Epithelial cell of proximal tubule (primary cell): ENCODE data around the gene MARCHF3. TPM values are rescaled to one million over a fixed set of nuclear protein-coding genes. Genes with fewer than 3 reads are reported as not detected.
A peak's percentile ranks its signal among the peaks of the same experiment; 100 is the strongest.

Source experiments
- DNase-seq: peaks from one replicate; pipeline ENCODE4 v3.0.0-alpha.2; 2011; ENCODE audit warnings: low read depth
- H3K4me3 ChIP-seq: 2 replicates; pipeline ENCODE4 v1.5.1; 2011; ENCODE audit warnings: low read depth, mild to moderate bottlenecking, low read length
- total RNA-seq: library from RNA; depleted of rRNA; stranded (reverse); fragments of >200 nt; gene quantifications from 2 replicates; pipeline ENCODE4 v1.2.3, GENCODE V29; 2015
- TF ChIP-seq, protein P1 (sequence below): conservative IDR thresholded peaks from 2 replicates; pipeline ENCODE4 v1.5.1; 2012; ENCODE audit warnings: low read depth, mild to moderate bottlenecking, low read length

MARCHF3 gene
- total RNA-seq, 1 donor from 2014 or later, result 5.0 TPM

DNA sequence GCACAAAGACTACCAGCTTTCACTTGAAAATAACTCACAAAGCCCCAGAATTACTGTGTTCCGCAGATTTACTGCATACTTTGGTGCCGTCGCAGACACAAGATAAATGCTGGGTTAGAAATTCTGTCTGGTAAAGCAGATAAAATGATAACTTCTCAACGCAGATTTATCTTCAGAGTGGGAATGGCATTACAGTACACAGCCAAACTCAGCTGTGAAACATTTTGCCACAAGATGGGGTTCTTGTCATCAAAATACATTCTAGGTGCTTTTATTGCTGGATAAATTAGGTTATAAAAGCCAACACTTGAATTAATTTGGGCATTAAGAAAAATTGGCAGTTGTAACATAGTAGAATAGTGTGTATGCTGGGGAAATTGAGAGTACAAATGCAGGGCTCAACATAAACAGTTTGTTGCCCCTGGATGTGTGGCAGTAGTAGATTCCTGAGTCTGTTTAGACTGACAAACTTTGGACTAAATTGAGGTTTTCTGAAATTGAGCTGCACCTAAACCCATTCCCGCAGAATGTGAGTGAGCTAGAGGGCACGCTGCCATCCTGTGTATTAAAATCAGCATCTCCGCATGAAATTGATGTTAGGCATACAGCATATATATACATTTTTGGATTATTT is 192.3 kb downstream of the MARCHF3 start:
- no peak overlapping the region for H3K4me3 ChIP-seq
- no peak for DNase-seq
- TF ChIP-seq, protein P1, sequence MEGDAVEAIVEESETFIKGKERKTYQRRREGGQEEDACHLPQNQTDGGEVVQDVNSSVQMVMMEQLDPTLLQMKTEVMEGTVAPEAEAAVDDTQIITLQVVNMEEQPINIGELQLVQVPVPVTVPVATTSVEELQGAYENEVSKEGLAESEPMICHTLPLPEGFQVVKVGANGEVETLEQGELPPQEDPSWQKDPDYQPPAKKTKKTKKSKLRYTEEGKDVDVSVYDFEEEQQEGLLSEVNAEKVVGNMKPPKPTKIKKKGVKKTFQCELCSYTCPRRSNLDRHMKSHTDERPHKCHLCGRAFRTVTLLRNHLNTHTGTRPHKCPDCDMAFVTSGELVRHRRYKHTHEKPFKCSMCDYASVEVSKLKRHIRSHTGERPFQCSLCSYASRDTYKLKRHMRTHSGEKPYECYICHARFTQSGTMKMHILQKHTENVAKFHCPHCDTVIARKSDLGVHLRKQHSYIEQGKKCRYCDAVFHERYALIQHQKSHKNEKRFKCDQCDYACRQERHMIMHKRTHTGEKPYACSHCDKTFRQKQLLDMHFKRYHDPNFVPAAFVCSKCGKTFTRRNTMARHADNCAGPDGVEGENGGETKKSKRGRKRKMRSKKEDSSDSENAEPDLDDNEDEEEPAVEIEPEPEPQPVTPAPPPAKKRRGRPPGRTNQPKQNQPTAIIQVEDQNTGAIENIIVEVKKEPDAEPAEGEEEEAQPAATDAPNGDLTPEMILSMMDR, result peak; percentile 49

DNA sequence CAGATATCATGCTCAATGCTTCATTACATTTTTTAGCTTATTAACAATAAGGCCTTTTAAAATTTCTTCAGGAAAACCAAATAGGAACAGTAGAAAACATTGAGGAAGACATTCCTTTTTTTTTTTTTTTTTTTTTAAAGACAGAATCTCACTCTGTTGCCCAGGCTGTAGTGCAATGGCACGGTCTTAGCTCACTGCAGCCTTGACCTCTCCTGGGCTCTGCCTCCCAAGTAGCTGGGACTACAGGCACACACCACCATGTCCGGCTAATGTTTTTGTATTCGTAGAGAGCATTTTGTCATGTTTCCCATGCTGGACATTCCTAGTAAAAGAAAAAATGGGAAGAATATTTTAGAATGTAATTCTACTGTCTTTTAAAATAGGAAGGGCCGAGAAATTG is 193.1 kb downstream of the MARCHF3 start:
- H3K4me3 ChIP-seq, result no peak overlapping the region
- no peak for DNase-seq
- TF ChIP-seq, protein P1, result no peak

DNA sequence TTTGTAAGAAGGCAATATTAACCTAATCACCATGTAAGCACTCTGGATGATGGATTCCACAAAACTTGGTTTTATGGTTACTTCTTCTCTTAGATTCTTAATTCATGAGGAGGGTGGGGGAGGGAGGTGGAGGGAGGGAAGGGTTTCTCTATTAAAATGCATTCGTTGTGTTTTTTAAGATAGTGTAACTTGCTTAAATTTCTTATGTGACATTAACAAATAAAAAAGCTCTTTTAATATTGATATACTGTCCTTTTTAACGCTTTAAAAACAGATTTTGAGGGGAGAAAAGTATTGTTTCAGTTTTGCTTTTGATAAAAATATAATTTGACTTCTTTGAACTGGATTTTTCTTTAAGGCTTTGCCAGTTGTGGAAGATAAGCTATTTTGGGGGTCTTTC is 193.6 kb downstream of the MARCHF3 start:
- H3K4me3 ChIP-seq, result no peak overlapping the region
- TF ChIP-seq, protein P1, result no peak
- no peak for DNase-seq

DNA sequence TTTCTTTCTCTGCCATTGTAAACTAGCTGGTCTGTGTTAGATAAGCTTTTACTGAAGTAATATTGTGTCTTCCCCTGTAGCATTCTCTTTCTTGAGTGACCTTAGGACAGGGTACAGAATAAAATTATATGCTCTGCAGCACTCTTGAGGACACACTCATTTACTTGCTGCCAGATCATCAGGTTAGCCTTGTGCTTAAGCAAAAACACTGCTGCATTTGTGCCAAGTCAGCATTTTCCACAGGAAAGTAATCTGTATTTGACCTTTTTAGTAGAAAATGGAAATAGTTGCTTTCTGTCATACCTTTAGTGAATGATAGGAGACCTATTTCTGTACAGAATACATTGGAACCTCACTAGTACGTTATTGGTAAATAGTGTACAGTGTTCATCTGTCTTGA is 199.2 kb downstream of the MARCHF3 start:
- DNase-seq, result no peak
- TF ChIP-seq, protein P1, result no peak

DNA sequence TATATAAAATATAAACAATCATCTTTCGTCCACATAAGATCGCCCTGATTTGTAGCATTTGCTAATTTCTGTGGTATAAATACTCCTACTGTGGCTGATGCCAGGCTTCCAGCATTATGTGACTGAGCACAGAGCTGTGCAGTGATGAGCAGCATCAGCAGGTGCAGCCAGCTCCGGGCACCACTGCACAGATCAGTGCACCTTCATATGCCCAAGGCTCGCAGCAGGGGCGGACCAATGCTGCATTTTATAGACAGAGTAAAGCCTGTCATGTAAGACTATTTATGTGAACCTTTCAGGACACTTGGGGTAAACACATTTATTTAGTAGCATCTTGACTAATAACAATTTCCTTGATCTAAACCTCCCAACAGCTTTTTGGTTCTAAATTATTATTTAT is 200.3 kb downstream of the MARCHF3 start:
- TF ChIP-seq, protein P1, result no peak
- H3K4me3 ChIP-seq, result no peak overlapping the region
- no peak for DNase-seq

More for the DNA sequence above, 199.2 kb downstream of the MARCHF3 start:
- no peak overlapping the region for H3K4me3 ChIP-seq

DNA sequence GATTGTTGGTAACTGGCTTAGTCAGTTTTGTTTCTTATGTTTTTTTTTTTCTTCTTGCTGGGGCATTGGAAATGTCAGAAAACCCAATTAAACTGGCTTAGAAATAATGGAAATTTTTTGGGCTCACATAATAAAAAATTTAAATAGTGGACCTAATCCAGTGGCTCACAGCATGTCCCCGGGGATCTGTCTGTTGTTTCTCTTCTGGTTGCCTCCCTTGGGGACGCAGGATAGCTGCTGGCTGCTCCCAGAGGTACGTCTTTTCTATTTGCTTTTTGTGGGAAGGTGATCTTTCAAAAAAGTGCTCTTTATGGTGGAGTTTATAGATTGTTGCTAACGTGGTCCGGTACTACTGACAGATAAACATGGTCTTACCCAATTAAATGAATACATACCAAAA is 201.3 kb downstream of the MARCHF3 start:
- TF ChIP-seq, protein P1, result no peak
- no peak for DNase-seq
- H3K4me3 ChIP-seq, result no peak overlapping the region

DNA sequence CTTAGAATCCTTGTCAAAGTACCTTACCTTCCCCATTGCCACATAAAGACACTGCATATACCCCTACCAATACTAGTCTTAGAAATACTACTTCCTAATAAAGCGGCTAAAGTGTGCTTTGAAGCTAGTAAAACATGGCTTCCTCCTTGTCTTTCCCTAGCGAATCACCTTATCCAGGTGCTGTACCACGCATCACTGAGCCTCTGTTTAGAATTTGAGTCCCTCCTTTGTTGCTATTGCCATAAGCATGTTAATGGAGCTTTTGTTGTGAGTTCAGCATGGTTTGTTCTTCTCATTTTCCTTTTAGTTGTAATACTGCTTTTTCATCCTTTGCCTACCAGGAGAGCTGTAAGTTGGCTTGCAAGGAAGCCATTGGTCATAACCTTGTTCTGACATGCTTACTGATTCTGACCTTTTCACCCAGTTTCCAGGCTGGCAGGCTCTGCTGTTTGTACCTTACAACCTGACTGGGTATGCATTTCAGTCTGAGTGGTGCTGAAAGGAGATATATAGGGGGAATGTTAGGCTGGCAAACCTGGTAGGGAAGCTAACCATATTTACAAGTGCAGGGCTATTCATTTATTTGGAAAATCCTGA is 203.6 kb downstream of the MARCHF3 start:
- no peak overlapping the region for H3K4me3 ChIP-seq
- TF ChIP-seq, protein P1, result no peak
- no peak for DNase-seq
